Heart left ventricle (tissue), 16 donors: ENCODE measurements around the gene NPBWR2. TPM values are rescaled to one million over a fixed set of nuclear protein-coding genes. Genes with fewer than 3 reads are reported as not detected.

ENCODE experiments used
- ATAC-seq, 4 donors: fragments of 200-7000 bp; cut with Tn5 transposase; one replicate each; pipeline ENCODE4 v1.9.1; 2020 to 2022; ENCODE audit warnings: moderate library complexity in 4 of 4, mild to moderate bottlenecking in 3 of 4, moderate number of reproducible peaks in 1 of 4
- DNase-seq, 5 donors: peaks; one replicate each; pipeline ENCODE4 v3.0.0-alpha.2; 2020
- H3K27ac ChIP-seq, 12 donors: fragments of 200-600 bp; sonication (generic) in 4 of 12; one replicate each; pipeline versions ENCODE4 v1.5.0 to v1.8.0; 2016 to 2022; ENCODE audit warnings: mild to moderate bottlenecking in 2 of 12
- H3K27me3 ChIP-seq, 9 donors: fragments of 200-600 bp; sonication (generic) in 2 of 9; one replicate each; pipeline versions ENCODE4 v1.5.1 to v1.8.0; 2016 to 2022; ENCODE audit warnings: mild to moderate bottlenecking in 3 of 9
- H3K36me3 ChIP-seq, 9 donors: fragments of 200-600 bp; sonication (generic) in 2 of 9; one replicate each; pipeline versions ENCODE4 v1.5.0 to v1.8.0; 2018 to 2022; ENCODE audit warnings: mild to moderate bottlenecking in 2 of 9
- H3K4me1 ChIP-seq, 12 donors: fragments of 200-600 bp; sonication (generic) in 4 of 12; one replicate each; pipeline versions ENCODE4 v1.5.0 to v1.8.0; 2016 to 2022; ENCODE audit warnings: mild to moderate bottlenecking in 3 of 12
- H3K4me3 ChIP-seq, 12 donors: fragments of 200-600 bp; sonication (generic) in 4 of 12; one replicate each; pipeline versions ENCODE4 v1.5.0 to v1.8.0; 2017 to 2022; ENCODE audit warnings: mild to moderate bottlenecking in 9 of 12, moderate library complexity in 4 of 12
- H3K9me3 ChIP-seq, 12 donors: fragments of 200-600 bp; sonication (generic) in 4 of 12; one replicate each; pipeline versions ENCODE4 v1.5.0 to v1.8.0; 2016 to 2022; ENCODE audit warnings: mild to moderate bottlenecking in 1 of 12
- CTCF ChIP-seq, 12 donors: fragments of 200-600 bp; sonication (generic) in 4 of 12; IDR thresholded peaks; one replicate each; pipeline versions ENCODE4 v1.5.0 to v1.8.0; 2018 to 2022; ENCODE audit warnings: antibody characterized with exemption in 12 of 12, mild to moderate bottlenecking in 5 of 12
- POLR2A ChIP-seq, 2 donors: fragments of 450-650 bp; IDR thresholded peaks; one replicate each; pipeline ENCODE4 v1.6.1; 2017; ENCODE audit warnings: antibody characterized with exemption in 2 of 2, mild to moderate bottlenecking in 2 of 2, moderate library complexity in 2 of 2
- WGBS, 4 donors: extraction: QIAGEN DNeasy Blood & Tissue Kit in 2 of 4; methylation state at CpG; one replicate each; pipeline versions ENCODE4 v1.1.5 to v1.1.7; 2013 to 2018; 5-methylcytosine and 5-hydroxymethylcytosine counted together
- intact Hi-C, 10 donors: fragments of 100-400 bp; cut with DNase I; formaldehyde crosslinking; loops; one replicate each; pipeline versions ENCODE4 v1.11.1 to v1.14.2; 2022
- polyA plus RNA-seq, 2 donors: library from polyadenylated mRNA; stranded (reverse); fragments of 200-250 nt; gene quantifications; one replicate each; pipeline ENCODE4 v1.2.3, GENCODE V29; 2013
- total RNA-seq, 9 donors: library from RNA; depleted of rRNA in 2 of 9; stranded (reverse); fragments of >200 nt in 2 of 9; fragmentation: NEBNext Ultra II Directional in 3 of 9; extraction: Animal tissue kit (Norgen Biotek cat#: 25700) in 3 of 9; gene quantifications; one replicate each; pipeline versions ENCODE4 v1.1.0 to v1.2.4, GENCODE V29; 2016 to 2023
- donor health status: ischemic (EF 13 %, LVEDD 7.1; RV severe dilation, severe dysfunction).
- donor health status: healthy with polysubstance abuse.
- donor health status: DM: no; HTN: yes; CAD: no.
- donor health status: DM: no; HTN: no; CAD: no.
- donor health status: ischemic (EF 25% LVEDD 6.9; RV normal size, moderate dysfunction).
- donor health status: ischemic (EF 25% LVEDD 5.7; RV mildly dilated, moderate dysfunction).
- donor health status: healthy.
- donor health status: DM: yes; HTN: yes; CAD: no.
- donor health status: ischemic (EF 35%, LVEDD 5.7; RV mildly dilated, moderate dysfunction).
- donor health status: nonischemic (EF 11% LVEDD 7.7; RV severe dilation, severe dysfunction).
- donor health status: DM: yes; HTN: yes; CAD: no.
- donor health status: PGD.
- donor health status: ischemic (EF 29% LVEDD 5.4; RV normal size, mild dysfunction).
- donor health status: nonischemic (EF 23%, LVEDD 6.1; RV moderate dilation, normal function).

The NPBWR2 gene
- total and polyA plus RNA-seq, 11 donors = not detected

- Histone ChIP-seq H3K9me3 (no peaks in the 10 kb centered on the region), H3K27ac (no peak overlapping the region), H3K27me3 (peaks cover 0 to 15% (median 0%) of the 10 kb centered on the region in 9 donors), H3K4me1 (no peaks in the 10 kb centered on the region), H3K4me3 (no peak overlapping the region), H3K36me3 (peaks cover 0 to 5% (median 0%) of the 10 kb centered on the region in 9 donors)
- TF ChIP-seq POLR2A (IDR thresholded peaks at IDR 0.05) = no peak
- no peak for TF ChIP-seq CTCF (IDR thresholded peaks at IDR 0.05)
- no peak for ATAC-seq
- 81 to 89% (median 83%) methylated on average over 4 of the region's 4 CpGs for WGBS, 4 donors
- intact Hi-C loops = no loop called here
- no peak for DNase-seq
These were observed 11.9 kb downstream of the NPBWR2 start for GRCh38 chr20:64095455-64095854.

- Histone ChIP-seq H3K9me3 (no peaks in the 10 kb centered on the region), H3K4me3 (no peak overlapping the region), H3K27ac (no peak overlapping the region), H3K27me3 (peaks cover 0 to 11% (median 0%) of the 10 kb centered on the region in 9 donors), H3K36me3 (no peaks in the 10 kb centered on the region), H3K4me1 (no peaks in the 10 kb centered on the region)
- WGBS, 4 donors = 28 to 51% (median 40%) methylated on average over 6 to 9 of the region's 9 CpGs
- intact Hi-C loops = no loop called here
- DNase-seq (no peak), ATAC-seq (peak in 2 of 4 donors; percentile 11 to 20)
- TF ChIP-seq POLR2A (IDR thresholded peaks at IDR 0.05) (no peak), CTCF (IDR thresholded peaks at IDR 0.05) (no peak)
These were observed 14.3 kb downstream of the NPBWR2 start for GRCh38 chr20:64093013-64093503.

GRCh38 chr20:64092258-64093012, 14.9 kb downstream of the NPBWR2 start:
- Histone ChIP-seq H3K27ac (no peak overlapping the region), H3K4me3 (no peak overlapping the region), H3K27me3 (peaks cover 0 to 15% (median 0%) of the 10 kb centered on the region in 9 donors), H3K9me3 (no peaks in the 10 kb centered on the region), H3K36me3 (no peaks in the 10 kb centered on the region), H3K4me1 (no peaks in the 10 kb centered on the region)
- no peak for DNase-seq
- ATAC-seq = peak in 2 of 4 donors; percentile 33 to 35
- intact Hi-C loops = no loop called here
- no peak for TF ChIP-seq CTCF (IDR thresholded peaks at IDR 0.05)
- TF ChIP-seq POLR2A (IDR thresholded peaks at IDR 0.05) = no peak
- WGBS, 4 donors = 42 to 54% (median 49%) methylated on average over 24 to 27 of the region's 27 CpGs

- WGBS, 4 donors = 16 to 29% (median 24%) methylated on average over 10 to 16 of the region's 16 CpGs
- intact Hi-C loops = no loop called here
- peaks cover 0 to 15% (median 0%) of the 10 kb centered on the region in 9 donors for H3K27me3 ChIP-seq
These were observed 15.6 kb downstream of the NPBWR2 start for GRCh38 chr20:64091770-64092169.

More at GRCh38 chr20:64091770-64092169, 15.6 kb downstream of the NPBWR2 start:
- Histone ChIP-seq H3K9me3 (no peaks in the 10 kb centered on the region), H3K27ac (no peak overlapping the region), H3K4me1 (no peaks in the 10 kb centered on the region), H3K36me3 (no peaks in the 10 kb centered on the region), H3K4me3 (no peak overlapping the region)
- TF ChIP-seq CTCF (IDR thresholded peaks at IDR 0.05) = no peak
- no peak for TF ChIP-seq POLR2A (IDR thresholded peaks at IDR 0.05)
- ATAC-seq (no peak), DNase-seq (no peak)
